Measurements from ENCODE around the gene KIF26B.

DNA sequence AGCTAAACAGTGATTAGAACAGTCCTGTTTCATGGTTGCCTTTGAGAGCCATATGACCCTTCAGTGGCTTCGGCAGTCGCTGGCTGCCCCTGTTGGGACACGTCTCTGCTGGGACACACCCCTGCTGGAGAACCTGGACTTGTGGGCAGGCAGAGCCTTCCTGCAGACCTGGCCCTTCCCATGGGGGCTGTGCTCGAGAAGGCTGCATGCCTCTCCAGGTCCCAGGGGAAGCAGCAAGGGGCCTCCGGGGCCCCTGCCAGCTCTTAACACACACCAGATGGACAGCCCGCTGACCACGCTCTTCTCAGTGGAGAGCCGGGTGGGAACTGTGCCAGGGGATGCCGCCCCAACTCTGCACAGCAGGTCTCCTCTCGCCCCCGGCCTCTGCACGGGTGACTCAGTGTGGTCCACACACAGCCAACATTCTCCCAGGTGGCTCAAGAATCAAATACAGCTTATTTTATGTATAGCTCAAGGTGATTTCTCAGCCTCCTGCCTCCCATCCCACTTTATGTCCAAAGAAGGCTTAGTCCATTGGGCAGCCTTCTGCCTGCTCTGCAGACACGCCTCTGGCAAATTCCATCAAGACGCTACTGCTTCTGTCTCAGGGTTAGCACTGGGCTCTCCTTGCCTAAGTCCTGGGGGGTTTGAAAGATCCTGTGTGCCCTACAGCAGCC is 450.8 kb downstream of the KIF26B start:
- TF ChIP-seq, protein P1, sequence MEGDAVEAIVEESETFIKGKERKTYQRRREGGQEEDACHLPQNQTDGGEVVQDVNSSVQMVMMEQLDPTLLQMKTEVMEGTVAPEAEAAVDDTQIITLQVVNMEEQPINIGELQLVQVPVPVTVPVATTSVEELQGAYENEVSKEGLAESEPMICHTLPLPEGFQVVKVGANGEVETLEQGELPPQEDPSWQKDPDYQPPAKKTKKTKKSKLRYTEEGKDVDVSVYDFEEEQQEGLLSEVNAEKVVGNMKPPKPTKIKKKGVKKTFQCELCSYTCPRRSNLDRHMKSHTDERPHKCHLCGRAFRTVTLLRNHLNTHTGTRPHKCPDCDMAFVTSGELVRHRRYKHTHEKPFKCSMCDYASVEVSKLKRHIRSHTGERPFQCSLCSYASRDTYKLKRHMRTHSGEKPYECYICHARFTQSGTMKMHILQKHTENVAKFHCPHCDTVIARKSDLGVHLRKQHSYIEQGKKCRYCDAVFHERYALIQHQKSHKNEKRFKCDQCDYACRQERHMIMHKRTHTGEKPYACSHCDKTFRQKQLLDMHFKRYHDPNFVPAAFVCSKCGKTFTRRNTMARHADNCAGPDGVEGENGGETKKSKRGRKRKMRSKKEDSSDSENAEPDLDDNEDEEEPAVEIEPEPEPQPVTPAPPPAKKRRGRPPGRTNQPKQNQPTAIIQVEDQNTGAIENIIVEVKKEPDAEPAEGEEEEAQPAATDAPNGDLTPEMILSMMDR (conservative IDR thresholded peaks at IDR 0.05; ENCODE audit: low read depth, low read length), result no peak
- TF ChIP-seq RAD21 (IDR thresholded peaks at IDR 0.05; ENCODE audit: low read length) (no peak), NFE2L2 (IDR thresholded peaks at IDR 0.05; ENCODE audit: low read depth, low read length) (no peak), SMC3 (IDR thresholded peaks at IDR 0.05; ENCODE audit: low read depth, low read length) (no peak), POLR2A (IDR thresholded peaks at IDR 0.05; ENCODE audit: low read depth, low read length) (no peak), MXI1 (IDR thresholded peaks at IDR 0.05; ENCODE audit: borderline replicate concordance, low read depth, low read length) (no peak), FOS (IDR thresholded peaks at IDR 0.05; ENCODE audit: low read depth, low read length) (no peak), RFX5 (IDR thresholded peaks at IDR 0.05; ENCODE audit: low read depth, low read length) (no peak), MAZ (IDR thresholded peaks at IDR 0.05; ENCODE audit: borderline replicate concordance, low read depth, low read length) (no peak), CHD1 (IDR thresholded peaks at IDR 0.05; ENCODE audit: low read depth, low read length) (no peak), CEBPB (IDR thresholded peaks at IDR 0.05; ENCODE audit: low read depth, low read length) (no peak)
- TF ChIP-seq, protein P2, sequence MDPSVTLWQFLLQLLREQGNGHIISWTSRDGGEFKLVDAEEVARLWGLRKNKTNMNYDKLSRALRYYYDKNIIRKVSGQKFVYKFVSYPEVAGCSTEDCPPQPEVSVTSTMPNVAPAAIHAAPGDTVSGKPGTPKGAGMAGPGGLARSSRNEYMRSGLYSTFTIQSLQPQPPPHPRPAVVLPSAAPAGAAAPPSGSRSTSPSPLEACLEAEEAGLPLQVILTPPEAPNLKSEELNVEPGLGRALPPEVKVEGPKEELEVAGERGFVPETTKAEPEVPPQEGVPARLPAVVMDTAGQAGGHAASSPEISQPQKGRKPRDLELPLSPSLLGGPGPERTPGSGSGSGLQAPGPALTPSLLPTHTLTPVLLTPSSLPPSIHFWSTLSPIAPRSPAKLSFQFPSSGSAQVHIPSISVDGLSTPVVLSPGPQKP (IDR thresholded peaks at IDR 0.05; ENCODE audit: borderline replicate concordance, low read depth, low read length), result no peak
- TF ChIP-seq, protein P3, sequence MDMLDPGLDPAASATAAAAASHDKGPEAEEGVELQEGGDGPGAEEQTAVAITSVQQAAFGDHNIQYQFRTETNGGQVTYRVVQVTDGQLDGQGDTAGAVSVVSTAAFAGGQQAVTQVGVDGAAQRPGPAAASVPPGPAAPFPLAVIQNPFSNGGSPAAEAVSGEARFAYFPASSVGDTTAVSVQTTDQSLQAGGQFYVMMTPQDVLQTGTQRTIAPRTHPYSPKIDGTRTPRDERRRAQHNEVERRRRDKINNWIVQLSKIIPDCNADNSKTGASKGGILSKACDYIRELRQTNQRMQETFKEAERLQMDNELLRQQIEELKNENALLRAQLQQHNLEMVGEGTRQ (IDR thresholded peaks at IDR 0.05; ENCODE audit: low read depth, low read length), result no peak

Measured in IMR-90 (cell line).